ENCODE data around the gene ARHGAP21.
"Not testable (repeated sequence)": the region's sequence is repeated elsewhere in the genome, so short reads cannot be mapped to it uniquely, and the experiment has no call there.

Gene ARHGAP21

DNA sequence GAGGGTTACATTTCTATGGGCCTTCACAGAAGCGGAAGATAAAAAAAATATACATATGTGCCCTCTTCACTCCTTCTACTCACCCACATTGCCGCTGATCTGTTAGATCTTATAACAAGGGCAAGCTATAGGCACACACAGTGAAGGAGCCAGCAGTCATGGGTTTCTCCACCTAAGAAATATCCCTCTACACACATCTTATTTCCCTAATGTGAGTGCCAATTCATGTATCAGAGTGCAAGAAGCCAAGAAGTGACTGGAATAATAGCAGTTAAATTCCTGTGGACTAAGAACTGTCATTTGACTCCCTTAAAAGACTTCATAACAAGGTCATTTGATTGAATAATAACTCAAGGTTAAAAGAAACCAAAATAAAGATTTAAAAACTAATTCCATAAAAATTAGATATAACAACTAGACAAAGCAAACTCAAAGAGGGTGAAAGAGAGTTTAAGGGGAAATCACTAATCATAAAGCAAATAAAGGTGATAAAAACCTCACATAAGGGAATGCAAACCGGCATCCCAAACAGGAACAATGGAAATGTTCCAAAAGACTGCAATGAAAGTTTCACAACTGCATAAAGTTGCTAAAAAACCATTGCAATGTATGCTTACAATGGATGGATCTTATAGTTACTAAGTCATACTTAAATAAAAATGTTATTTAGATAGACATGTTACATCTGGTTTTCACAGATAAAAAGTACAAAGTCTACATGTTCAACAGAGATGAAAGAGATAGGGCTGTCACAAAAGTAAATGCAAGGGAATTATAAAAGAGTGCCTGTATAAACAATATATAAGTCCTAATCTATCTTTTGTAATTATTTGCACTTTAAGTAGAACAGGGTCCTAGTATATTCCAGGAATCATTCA lies 42.8 kb downstream of the ARHGAP21 start:
- no peak for DNase-seq

DNA sequence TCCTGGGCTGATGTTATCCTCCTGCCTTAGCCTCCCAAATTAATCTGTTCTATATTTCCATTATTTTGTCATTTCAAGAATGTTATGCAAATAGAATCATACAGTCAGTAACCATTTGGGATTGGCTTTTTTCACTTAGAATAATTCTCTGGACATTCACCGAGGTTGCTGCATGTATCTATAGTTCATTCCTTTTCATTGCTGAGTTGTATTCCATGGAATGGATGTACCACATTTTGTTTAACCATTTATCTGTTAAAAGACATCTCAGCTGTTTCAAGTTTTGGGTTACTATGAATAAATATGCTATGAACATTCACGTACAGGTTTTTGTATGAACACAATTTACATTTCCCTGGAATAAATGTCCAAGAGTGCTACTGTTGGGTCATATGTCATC lies 44.9 kb downstream of the ARHGAP21 start:
- DNase-seq = no peak

DNA sequence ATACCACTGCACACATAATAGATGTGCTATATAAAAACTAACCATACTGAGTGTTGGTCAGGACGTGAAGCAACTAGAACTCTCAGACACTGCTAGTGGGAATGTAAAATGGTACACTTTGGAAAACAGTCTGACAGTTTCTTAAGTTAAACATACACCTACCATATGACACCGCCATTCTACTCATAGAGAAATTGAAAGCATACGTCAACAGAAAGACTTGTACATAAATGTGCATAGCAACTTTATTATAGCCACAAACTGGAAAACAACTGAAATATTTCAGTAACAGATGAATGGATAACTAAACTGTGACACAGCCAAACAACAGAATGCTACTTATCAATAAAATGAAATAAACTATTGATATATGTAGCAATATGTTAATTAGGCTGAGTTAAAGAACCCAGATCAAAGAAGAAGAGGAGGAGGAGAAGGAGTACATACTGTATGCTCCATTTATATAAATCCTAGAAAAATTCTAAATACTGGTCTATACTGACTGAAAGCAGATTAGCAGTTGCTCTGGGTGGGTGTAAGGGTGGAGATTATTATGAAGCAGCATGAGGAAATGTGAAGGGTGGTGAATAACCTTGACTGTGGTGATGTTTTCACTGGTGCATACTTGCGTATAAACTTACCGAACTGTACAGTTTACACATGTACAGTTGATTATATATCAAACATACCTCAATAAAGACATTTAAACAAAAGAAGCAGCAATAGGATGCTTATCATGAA lies 48.6 kb downstream of the ARHGAP21 start:
- no peak for DNase-seq

DNA sequence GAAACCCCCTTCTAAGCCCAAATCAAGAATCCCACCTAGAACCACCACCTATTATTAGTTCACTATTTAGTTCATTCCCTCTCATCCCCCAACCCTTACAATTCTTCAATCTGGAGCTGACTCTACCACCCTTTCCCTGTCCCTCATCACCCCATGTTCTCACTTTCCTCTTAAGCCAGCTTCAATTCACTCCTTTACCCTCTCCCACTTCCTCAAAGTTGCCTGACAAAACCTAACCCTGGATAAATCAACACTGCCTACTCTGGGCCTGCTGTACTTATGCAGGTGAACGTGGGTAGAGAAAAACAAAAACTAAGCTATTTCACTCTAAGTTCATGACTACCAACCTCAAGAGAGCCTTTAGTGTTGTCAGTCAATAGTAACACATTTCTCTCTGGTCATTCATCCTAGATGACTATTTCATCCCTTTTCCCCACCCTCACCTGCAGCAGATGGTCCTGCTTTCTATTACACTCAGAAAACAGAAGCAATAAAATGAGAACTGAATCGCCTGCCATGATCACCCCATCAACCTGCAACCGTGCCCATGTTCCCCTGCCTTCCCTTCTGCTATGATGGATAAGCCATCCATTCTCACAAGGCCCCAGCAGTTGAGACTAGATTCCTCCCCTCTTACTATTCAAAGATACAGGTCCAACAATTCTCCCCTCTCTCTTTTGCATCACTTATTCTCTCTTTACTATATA lies 52.6 kb downstream of the ARHGAP21 start:
- no peak for DNase-seq

DNA sequence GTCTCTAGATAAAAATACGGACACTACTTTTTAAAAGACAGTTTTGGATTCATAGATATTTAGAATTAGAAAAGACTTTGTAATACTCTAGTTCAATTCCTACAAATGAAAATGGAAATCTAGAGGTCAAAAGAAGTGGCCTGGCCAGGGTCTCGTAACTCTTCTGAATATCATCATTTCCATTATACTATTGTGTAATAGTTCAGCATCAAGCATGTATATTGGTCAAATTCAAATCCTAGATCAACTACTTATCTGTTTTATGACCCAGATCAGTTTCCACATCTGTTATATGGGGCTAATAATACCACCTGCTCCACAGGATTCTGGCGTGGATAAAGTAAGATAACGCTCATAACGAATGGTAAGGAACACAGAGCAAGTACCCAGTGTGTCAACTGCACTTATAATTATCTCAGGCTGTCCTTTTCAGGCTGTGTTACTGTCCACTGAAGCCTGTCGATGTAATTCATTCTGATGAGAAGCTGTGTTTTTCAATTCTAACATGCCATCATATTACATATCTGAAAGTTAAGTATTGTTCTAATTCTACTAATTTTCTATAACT lies 54.3 kb downstream of the ARHGAP21 start:
- no peak for DNase-seq

DNA sequence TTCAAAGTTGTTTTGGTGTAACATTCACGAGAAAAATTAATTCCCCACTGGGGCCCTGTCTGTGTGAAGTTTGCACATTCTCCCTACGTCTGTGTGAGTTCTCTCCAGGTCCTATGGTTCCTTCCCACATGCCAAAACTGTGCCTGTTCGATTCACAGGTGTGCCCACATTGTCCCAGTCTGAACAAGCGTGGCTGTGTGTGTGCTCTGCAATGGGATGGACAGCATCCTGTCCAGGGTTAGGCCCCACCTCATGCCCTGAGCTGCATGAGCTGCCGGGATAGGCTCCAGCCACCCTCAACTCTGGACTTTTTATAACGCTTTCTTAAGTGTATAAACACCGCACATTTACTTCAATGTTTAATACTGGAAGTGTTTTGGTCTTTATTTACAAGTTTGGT lies 55.4 kb downstream of the ARHGAP21 start:
- DNase-seq = no peak

DNA sequence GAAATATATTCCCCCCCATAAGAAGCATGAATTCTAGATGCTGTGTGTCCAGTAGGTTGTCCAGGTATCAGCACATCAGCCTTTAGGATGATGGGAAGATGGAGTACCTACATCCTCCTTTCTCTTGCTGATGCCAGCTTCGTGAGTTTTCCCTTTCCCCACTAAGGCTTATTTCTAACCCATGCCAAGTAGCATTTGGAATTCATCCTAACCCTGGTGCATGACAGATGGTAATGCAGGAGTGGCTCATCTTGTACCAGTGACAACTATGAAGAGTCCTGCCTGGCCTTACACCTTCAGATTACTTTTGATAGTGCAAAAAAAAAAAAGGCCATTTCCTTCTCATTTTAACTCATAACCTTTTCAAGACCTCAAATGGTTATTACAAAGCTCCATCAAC lies 58.7 kb downstream of the ARHGAP21 start:
- no peak for DNase-seq

DNA sequence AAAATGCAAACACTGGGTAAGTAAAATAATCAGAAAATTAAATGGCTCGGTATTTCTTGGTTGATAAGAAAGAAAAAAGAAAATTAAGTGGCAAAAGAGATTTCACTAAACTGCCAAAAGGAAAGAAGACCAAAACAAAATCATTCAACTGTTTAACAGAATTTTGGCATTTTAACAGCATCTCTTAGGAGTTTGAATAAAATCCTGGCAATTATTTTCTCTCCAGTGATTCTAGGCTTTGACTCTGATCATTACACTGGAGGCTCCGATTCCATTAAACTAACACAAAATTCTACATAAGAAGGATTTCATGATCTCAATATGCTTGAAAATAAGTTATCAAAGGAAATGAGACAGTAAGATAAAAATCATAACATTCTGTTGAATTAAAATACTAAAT lies 62.3 kb downstream of the ARHGAP21 start:
- no peak for DNase-seq

DNA sequence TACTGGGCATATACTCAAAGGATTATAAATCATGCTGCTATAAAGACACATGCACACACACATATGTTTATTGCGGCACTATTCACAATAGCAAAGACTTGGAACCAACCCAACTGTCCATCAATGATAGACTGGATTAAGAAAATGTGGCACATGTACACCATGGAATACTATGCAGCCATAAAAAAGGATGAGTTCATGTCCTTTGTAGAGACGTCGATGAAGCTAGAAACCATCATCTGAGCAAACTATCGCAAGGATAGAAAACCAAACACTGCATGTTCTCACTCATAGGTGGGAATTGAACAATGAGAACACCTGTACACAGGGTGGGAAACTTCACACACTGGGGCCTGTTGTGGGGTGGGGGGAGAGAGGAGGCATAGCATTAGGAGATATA lies 65.4 kb downstream of the ARHGAP21 start:
- DNase-seq = not testable (repeated sequence)

DNA sequence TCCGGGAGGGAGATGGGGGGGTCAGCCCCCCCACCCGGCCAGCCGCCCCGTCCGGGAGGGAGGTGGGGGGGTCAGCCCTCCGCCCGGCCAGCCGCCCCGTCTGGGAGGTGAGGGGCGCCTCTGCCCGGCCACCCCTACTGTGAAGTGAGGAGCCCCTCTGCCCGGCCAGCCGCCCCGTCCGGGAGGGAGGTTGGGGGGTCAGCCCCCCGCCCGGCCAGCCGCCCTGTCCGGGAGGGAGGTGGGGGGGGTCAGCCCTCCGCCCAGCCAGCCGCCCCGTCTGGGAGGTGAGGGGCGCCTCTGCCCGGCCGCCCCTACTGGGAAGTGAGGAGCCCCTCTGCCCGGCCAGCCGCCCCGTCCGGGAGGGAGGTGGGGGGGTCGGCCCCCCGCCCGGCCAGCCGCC lies 67.4 kb downstream of the ARHGAP21 start:
- not testable (repeated sequence) for DNase-seq

DNA sequence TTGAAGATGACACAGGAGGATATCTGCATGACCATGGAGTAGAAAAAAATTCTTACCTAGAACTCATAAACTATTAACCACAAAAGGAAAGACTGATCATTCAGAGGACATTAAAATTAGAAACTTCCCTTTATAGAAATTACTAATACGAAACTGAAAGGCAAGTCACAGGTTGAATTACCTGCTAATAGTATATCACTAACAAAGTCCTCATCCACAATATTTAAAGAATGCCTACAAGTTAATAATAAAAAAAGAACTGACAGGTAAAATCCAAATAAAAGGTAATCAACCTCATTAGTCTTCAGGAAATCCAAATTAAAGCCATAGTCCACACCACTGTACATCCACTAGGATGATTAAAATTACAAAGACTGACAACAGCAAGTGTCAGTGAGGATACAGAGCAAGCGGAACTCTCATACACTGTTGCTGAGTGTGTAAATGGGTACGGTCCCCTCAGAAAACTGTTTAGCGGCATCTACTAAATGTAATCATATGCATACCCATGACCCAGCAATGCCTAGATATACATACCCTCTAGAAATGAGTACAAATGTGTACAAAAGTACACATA lies 71.2 kb downstream of the ARHGAP21 start:
- no peak for DNase-seq

DNA sequence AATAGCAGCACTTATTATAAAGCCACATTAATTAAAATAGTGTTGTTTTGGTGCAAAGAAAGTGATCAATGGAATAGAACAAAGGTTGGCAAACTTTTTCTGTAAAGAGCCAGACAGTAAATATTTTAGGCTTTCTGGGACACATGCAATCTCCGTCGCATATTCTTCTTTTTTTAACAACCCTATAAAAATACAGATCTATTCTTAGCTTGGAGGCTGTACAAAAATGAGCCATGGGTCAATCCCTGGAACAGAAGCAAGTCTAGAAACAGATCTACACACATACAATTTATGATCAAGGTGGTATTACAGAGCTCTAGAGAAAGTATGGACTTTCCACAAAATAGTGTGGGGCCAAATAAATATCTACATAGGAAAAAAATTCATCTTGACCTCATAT lies 71.8 kb downstream of the ARHGAP21 start:
- DNase-seq = no peak

DNA sequence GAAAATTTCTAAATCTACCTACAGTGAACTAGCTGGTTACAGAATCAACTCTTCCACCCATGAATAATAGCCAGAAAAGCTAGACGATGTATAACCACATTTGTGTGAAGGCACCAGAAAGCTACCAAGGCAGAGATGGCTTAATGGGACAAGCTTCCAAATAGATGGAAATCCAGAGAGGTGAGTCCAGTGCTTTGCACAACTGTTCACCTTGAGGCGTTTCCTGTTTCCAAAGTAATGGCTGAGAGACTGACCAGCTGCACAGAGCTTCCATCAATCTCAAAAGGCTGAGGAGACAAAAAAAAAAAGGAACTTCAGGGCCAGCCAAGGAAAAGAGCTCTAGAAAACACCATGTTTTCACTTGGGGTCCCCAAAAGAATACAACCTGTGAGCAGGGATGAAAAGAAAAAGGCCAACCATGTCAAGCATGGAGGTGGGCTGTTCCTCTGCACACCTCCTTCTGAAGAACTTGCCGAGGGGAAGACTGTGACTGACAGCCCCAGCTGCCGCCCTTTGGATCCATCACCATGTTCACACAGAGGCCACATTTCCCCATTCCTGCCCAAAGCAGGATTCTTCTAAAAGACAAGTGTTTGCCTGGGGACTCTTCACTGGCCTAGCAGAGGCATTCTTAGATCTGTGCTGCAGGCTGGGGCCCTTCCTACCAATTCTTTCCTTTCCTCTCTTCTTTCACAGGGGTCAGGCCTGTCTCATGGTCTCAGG lies 72.9 kb downstream of the ARHGAP21 start:
- no peak for DNase-seq

DNA sequence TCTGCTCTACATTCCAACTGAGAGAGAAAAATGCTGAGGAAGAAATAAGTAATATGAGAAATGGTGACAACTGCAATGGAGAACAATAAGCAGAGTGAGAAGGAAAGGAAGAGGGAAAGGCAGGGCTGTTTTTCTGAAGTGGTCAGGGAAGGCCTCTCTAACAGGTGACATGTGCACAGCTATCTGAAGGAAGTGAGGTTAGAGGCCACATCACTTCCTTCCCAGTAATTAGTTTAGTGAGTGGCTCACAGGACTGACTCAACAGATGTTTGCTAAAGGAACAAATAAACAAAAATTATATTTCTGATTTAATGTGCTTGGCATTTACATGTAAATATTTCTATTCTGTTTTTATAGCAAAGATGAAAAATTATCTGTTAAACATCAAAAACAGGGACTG lies 77.9 kb downstream of the ARHGAP21 start:
- no peak for DNase-seq

DNA sequence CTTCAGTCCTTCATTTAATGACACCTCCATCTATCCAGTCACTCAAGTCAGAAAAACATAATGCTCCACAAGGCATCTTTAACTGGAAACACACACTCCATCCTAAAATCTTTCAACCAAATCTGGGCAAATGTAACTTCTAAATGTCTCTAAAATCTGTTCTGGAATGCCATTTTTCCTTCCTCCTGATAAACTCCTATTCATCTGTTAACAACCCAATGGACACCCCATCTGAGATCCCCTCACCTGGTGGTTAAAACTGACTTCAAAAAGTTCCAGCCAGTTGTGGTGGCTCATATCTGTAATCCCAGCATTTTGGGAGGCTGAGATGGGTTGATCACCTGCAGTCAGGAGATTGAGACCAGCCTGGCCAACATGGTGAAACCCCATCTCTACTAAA lies 78.7 kb downstream of the ARHGAP21 start:
- no peak for DNase-seq

DNA sequence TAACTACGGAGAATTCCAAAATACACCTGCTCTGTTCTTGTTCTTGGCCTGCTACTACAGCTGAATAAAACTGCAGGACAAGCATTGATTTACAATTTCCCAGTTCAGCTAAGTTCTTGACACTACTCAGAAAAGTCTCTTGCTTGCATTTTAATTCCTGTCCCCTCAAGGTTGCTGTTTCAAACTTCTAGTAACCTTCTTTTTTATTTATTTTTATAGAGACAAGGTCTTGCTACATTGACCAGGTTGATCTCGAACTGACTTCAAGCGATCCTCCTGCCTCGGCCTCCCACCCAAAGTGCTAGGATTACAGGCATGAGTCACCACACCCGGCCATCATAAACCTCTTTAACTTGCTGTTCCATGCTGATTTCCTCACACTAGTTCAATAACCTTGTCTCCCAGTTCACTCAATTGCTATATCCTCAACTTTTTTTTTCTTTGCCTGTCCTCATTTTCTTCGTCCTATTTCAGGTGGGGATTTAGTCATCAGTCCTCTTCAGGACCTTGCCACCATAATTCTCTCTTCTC lies 79.9 kb downstream of the ARHGAP21 start:
- no peak for DNase-seq

DNA sequence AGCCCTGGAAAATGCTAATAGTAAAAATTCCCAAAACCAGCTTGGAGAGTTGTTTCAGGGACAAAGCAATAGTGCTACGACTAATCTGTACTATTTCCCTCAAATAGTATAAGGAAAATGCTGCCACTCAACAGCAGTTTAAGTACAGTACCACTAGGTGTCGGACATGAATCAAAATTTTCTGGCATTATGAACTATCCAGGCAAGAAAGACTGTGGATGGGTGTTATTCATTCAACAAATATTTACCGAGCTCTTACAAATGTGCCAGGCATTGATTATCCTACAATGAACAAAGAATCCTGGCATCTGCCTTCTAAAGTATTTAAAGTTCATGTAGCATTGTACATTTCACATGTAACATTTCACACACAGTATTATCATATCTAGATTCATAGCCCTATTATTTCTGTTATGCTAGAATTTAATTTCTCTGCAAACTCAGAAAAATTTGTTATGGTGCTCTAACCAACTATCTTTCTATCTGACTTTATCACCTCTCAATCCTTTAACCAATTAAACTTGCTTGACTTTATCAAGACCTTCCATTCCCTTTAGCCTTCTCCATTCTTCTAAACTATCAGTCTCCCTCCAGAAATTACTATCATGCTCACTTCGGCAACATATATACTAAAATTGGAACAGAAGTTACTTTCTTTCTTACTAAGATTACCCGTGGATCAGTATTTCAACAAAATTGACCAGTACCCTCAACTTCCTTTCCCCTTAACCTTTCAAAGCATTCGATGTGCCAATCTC lies 80.6 kb downstream of the ARHGAP21 start:
- DNase-seq = peak; percentile 78

DNA sequence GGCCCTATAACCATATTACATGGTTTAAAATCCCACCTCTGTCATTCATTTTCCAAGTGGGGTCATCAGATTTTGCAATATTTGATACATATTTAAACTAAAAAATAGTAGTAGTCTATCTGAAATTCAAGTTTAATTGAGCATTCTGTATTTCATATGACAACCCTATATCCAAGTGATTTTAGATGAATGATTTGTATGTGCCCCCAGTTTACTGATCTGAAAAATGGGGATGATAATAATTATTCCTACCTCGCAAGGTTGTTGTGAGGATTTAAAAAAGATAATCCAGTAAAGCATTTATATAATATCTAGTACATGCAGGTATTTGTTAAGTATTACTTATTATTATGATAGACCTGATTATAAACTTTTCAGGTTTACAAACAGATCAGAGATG lies 84.6 kb downstream of the ARHGAP21 start:
- DNase-seq = no peak

DNA sequence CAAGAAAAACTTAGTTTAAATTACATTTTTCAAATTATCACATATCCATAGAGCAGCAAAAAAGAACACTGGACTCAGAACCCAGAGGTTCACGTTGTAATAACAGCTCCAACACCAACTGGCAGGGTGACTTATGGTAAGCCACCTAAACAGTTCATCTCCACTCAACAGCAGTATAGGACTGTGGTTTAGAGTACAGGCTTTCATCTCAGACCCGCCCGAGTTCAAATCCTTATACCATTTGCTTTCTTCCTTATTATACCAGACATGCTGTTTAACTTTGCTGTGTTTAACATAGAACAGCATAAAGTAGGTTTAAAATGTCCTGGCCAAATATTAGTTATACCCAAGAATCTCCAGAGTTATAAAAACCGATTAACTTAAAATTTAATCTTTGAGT lies 97.9 kb downstream of the ARHGAP21 start:
- DNase-seq = no peak

DNA sequence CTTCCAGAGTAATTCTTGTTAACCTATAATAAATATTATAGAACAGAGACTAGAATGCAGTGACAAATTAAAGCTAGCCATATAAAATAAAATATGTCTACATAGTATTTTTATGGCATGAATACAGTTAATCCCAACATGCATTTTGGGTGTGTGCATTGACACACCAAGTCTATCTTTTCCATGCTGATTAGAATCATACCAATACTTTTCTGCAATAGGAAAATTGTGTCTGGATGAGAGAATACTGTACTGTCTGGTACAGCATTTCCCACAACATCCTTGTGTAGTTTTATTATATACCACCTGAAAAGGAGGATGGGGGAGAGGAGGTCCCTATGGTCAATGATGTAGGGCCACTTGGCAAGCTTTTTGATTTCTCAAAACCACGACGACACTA lies 100.3 kb downstream of the ARHGAP21 start:
- no peak for DNase-seq

DNA sequence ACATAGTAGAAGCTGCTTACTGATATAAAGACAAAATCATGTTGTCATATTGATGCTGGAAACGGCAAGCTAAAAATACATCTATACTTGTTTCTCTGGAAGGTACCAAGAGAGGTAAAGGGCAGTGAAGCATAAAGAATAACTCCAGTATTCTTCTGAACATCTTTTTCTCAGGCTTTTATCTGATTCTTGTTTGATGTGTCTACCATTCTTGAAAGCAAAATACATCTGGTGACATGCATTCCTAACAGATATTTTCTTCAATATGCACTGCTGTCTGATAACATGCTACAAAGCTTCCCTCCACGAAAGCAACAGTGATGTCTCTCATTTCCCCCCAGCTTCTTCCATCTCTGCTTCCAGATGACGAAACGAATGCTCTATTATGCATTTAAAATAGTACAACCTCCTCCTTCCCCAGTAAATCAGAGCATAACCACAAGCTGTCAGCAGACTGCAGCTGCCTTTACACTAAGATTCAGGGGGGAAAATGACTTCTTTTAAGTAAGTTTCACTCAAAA lies 100.8 kb downstream of the ARHGAP21 start:
- DNase-seq = no peak

All from NCI-H774 (cell line).